PC-9 (cell line): ENCODE measurements around the gene GLI1.

ENCODE experiments used
- EZH2 ChIP-seq: fragments of 200-600 bp; sonication (generic); IDR thresholded peaks from 2 replicates; pipeline ENCODE4 v1.8.0; 2017; ENCODE audit warnings: antibody characterized with exemption, low read depth
- TF ChIP-seq, protein P1 (sequence below): fragments of 200-600 bp; sonication (generic); conservative IDR thresholded peaks from 2 replicates; pipeline ENCODE4 v1.6.1; 2017; ENCODE audit warnings: mixed run types, antibody characterized with exemption, mild to moderate bottlenecking, moderate library complexity

DNA sequence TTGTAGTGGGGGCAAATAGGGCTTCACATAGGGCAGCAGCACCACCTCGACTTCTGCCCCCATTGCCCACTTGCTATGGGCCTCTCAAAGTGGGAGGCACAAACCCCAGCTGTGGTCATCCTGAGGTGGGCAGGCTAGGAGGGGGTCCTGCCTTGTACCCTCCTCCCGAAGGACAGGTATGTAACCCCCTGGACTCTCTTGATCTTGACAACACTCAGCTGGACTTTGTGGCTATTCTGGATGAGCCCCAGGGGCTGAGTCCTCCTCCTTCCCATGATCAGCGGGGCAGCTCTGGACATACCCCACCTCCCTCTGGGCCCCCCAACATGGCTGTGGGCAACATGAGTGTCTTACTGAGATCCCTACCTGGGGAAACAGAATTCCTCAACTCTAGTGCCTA is 12.1 kb downstream of the GLI1 start:
- TF ChIP-seq, protein P1, sequence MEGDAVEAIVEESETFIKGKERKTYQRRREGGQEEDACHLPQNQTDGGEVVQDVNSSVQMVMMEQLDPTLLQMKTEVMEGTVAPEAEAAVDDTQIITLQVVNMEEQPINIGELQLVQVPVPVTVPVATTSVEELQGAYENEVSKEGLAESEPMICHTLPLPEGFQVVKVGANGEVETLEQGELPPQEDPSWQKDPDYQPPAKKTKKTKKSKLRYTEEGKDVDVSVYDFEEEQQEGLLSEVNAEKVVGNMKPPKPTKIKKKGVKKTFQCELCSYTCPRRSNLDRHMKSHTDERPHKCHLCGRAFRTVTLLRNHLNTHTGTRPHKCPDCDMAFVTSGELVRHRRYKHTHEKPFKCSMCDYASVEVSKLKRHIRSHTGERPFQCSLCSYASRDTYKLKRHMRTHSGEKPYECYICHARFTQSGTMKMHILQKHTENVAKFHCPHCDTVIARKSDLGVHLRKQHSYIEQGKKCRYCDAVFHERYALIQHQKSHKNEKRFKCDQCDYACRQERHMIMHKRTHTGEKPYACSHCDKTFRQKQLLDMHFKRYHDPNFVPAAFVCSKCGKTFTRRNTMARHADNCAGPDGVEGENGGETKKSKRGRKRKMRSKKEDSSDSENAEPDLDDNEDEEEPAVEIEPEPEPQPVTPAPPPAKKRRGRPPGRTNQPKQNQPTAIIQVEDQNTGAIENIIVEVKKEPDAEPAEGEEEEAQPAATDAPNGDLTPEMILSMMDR, result no peak
- TF ChIP-seq EZH2, result no peak
